Lower leg skin (tissue), 4 donors: Measurements from ENCODE around the gene LEF1. TPM values are rescaled to one million over a fixed set of nuclear protein-coding genes. Genes with fewer than 3 reads are reported as not detected.

Experiments
- DNase-seq, 2 donors: peaks; one replicate each; pipeline ENCODE4 v3.0.0-alpha.2; 2019; ENCODE audit warnings: low spot score in 2 of 2
- H3K4me3 ChIP-seq: fragments of 200-600 bp; sonication (generic); 2 replicates; pipeline ENCODE4 v1.5.1; 2017; ENCODE audit warnings: mild to moderate bottlenecking, low read depth; ENCODE audit not compliant: poor library complexity, severe bottlenecking
- POLR2A ChIP-seq, 2 donors: fragments of 450-650 bp; IDR thresholded peaks; one replicate each; pipeline ENCODE4 v1.6.1; 2016 to 2017; ENCODE audit warnings: antibody characterized with exemption in 2 of 2, mild to moderate bottlenecking in 1 of 2, moderate library complexity in 1 of 2
- WGBS, 2 donors: methylation state at CpG; one replicate each; pipeline ENCODE4 v1.1.5; 2018; 5-methylcytosine and 5-hydroxymethylcytosine counted together
- intact Hi-C: fragments of 100-400 bp; cut with DNase I; formaldehyde crosslinking; loops from one replicate; pipeline ENCODE4 v1.15.0; 2023; ENCODE audit warnings: low total_unique reads
- total RNA-seq, 4 donors: library from RNA; depleted of rRNA; stranded (reverse); fragments of >200 nt; gene quantifications; one replicate each; pipeline ENCODE4 v1.1.0, GENCODE V29; 2016
- TF ChIP-seq, protein P1 (sequence below), 3 donors: fragments of 450-650 bp; IDR thresholded peaks; one replicate each; pipeline ENCODE4 v1.5.1; 2016; ENCODE audit warnings: antibody characterized with exemption in 3 of 3, mild to moderate bottlenecking in 3 of 3, moderate library complexity in 2 of 3

LEF1 gene
- total RNA-seq, 4 donors from 2014 or later, result 1.7 to 17.8 (median 7.8) TPM

DNA sequence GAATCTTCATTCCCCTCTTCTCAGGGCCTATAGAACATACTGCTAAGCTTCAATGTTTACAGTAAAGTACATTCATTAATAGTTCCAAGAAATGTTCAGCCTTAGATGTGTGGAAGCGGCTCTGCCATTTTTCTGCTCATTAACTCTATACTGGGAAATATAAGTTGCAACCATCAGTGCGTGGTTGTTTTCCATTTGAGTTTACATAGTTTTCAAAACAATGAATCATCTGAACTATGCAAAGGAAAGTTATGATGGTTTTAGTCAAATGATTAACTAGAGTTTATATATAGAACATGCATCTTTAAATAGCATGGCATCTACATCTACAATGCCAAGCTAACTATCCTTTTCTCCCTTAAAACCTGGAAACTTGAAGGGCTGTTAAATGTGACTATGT is 29.6 kb downstream of the LEF1 start:
- DNase-seq, result no peak
- intact Hi-C loops, result no loop called here
- H3K4me3 ChIP-seq, result no peak overlapping the region
- 78 to 87% methylated on average over 2 of the region's 2 CpGs for WGBS, 2 donors
- TF ChIP-seq, protein P1, sequence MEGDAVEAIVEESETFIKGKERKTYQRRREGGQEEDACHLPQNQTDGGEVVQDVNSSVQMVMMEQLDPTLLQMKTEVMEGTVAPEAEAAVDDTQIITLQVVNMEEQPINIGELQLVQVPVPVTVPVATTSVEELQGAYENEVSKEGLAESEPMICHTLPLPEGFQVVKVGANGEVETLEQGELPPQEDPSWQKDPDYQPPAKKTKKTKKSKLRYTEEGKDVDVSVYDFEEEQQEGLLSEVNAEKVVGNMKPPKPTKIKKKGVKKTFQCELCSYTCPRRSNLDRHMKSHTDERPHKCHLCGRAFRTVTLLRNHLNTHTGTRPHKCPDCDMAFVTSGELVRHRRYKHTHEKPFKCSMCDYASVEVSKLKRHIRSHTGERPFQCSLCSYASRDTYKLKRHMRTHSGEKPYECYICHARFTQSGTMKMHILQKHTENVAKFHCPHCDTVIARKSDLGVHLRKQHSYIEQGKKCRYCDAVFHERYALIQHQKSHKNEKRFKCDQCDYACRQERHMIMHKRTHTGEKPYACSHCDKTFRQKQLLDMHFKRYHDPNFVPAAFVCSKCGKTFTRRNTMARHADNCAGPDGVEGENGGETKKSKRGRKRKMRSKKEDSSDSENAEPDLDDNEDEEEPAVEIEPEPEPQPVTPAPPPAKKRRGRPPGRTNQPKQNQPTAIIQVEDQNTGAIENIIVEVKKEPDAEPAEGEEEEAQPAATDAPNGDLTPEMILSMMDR (IDR thresholded peaks at IDR 0.05), result no peak

- no peak for TF ChIP-seq POLR2A (IDR thresholded peaks at IDR 0.05)
- TF ChIP-seq, protein P1 (IDR thresholded peaks at IDR 0.05), result no peak
- WGBS, 2 donors, result 42 to 48% methylated on average over 4 of the region's 4 CpGs
- H3K4me3 ChIP-seq, result no peak overlapping the region
- intact Hi-C loops, result no loop called here
- DNase-seq, result no peak
Measured at GRCh38 chr4:108135549-108136209, 33.1 kb downstream of the LEF1 start.

DNA sequence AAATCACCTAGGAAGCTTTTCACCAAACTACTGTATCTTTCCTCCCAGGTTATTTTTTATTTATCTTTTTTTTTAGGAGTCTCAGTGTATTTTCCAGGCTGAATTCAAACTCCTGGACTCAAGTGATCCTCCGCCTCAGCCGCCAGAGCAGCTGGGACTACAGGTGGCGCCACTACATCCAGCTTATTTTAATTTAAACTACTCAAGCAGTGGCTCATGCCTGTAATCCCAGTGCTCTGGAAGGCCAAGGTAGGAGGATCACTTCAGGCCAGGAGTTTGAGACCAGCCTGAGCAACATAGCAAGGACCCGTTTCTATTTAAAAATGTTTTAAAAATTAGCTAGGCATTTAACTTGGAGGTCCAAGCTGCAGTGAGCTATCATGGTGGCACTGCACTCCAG is 37.8 kb downstream of the LEF1 start:
- WGBS, 2 donors, result 93 to 94% methylated on average over 4 of the region's 4 CpGs
- no peak for DNase-seq
- intact Hi-C loops, result no loop called here
- no peak for TF ChIP-seq POLR2A (IDR thresholded peaks at IDR 0.05)
- TF ChIP-seq, protein P1 (IDR thresholded peaks at IDR 0.05), result no peak
- no peak overlapping the region for H3K4me3 ChIP-seq

DNA sequence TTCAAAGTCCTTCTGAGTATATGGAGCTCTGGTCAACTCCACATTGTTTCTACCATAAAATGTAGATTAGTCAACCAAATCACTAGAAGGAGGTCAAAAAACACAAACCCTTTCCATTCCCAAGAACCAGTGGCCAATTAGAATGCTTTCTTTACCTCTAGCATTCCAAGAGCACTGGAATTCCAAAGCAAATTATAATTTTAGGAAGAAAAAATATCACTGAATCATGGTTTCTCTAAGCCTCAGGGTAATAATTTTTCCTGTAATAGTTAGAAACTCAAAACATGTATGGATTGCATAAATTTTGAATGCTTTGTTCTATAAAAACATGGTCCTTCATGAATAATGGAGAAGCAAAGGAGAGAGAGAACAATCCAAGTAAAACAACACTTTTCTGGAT is 39.5 kb downstream of the LEF1 start:
- intact Hi-C loops, result no loop called here
- no peak for TF ChIP-seq POLR2A (IDR thresholded peaks at IDR 0.05)
- TF ChIP-seq, protein P1 (IDR thresholded peaks at IDR 0.05), result no peak
- no peak for DNase-seq

DNA sequence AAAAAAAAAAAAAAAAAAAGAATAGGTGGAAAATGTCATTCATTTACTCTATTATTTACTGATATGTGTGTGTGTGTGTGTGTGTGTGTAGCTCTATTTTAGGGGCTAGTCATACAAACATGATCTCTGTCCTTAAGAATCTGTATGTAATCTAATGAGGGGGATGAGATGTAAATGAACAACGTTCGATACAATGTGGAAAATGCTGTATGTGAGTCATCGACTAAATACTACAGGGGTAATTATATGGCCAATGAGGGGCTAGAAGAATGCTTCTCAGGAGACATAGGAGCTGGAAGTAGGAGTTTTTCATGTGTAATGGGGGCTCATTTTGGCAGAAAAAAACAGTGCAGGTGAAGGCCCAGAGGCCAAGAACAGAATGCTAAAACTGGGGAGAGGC is 41.9 kb downstream of the LEF1 start:
- H3K4me3 ChIP-seq, result no peak overlapping the region
- DNase-seq, result no peak
- WGBS, 2 donors, result 59 to 60% methylated on average over 3 of the region's 3 CpGs
- intact Hi-C loops, result no loop called here
- TF ChIP-seq, protein P1 (IDR thresholded peaks at IDR 0.05), result no peak
- no peak for TF ChIP-seq POLR2A (IDR thresholded peaks at IDR 0.05)

More for the DNA sequence above, 39.5 kb downstream of the LEF1 start:
- H3K4me3 ChIP-seq, result no peak overlapping the region

DNA sequence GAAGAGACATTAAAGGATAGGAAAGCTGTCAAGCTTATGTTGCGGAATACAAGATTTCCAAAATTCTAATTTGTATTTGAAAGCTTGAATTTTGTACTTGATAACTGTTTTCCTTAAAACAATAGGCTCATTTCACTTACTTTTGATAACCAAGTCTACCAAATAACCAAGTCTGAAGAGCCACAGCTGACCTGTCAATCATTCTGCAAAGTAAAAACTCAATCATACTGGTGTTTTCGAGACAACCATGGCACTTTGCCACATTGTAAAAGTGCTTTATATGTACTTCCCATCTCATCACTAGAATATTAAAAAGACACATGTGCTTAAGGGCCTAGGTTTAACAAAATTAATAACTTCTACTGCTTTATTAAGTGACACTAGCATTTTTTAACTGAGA is 47.9 kb downstream of the LEF1 start:
- intact Hi-C loops, result no loop called here
- WGBS, 2 donors, result 81% methylated on average over 2 of the region's 2 CpGs
- H3K4me3 ChIP-seq, result no peak overlapping the region
- TF ChIP-seq, protein P1 (IDR thresholded peaks at IDR 0.05), result no peak
- no peak for TF ChIP-seq POLR2A (IDR thresholded peaks at IDR 0.05)
- DNase-seq, result no peak
